ENCODE data around the gene PMIS2.

PMIS2 gene

GRCh38 chr19:35556846-35557538, 29.0 kb upstream of the PMIS2 start:
- no peak for DNase-seq (ENCODE audit: low read depth)

GRCh38 chr19:35557539-35558399, 28.2 kb upstream of the PMIS2 start:
- DNase-seq (ENCODE audit: low read depth) = peak; percentile 34

DNA sequence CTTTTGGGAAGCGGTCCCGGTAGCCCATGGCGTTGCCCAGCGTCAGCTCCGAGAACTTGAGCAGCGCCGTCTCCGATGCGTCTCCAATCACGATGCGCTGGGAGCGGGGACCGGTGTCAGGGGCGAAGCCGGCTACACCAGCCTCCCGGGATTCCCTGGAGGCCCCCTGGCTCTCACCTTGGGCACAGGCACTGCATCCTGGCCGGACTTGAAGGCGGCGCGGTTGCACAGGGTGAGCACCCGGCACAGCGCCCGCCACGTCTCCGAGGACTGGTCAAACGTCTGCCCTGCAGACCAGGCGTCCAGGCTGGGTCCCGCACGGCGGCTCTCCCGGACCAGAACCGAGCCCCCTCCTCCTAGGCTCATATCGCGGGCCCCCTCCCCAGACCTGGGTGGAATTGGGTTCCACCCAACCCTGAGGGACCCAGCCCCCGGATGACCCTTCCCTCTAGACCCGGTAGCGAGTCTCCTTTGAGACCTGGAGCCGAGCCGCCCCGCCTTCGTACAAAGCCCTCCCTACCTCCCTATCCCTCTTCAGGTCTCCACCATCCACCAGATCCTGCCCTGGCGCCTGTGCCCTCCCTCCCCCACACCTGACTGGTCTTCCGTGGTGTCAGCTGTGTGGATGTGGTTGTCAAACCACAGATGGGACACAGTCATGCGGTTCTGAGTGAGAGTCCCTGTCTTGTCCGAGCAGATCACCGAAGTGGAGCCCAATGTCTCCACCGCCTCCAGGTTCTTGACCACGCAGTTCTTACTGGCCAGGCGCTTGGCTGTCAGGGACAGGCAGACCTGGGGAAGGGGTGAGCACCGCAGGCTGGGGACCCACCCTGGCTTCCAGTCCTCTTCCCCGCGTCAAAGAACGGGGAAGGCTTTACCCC, 27.3 kb upstream of the PMIS2 start:
- no peak for DNase-seq (ENCODE audit: low read depth)

- DNase-seq (ENCODE audit: low read depth) = no peak
These were observed 26.7 kb upstream of the PMIS2 start for GRCh38 chr19:35559281-35559659.

- no peak for DNase-seq (ENCODE audit: low read depth)
These were observed 26.2 kb upstream of the PMIS2 start for GRCh38 chr19:35559781-35560180.

DNA sequence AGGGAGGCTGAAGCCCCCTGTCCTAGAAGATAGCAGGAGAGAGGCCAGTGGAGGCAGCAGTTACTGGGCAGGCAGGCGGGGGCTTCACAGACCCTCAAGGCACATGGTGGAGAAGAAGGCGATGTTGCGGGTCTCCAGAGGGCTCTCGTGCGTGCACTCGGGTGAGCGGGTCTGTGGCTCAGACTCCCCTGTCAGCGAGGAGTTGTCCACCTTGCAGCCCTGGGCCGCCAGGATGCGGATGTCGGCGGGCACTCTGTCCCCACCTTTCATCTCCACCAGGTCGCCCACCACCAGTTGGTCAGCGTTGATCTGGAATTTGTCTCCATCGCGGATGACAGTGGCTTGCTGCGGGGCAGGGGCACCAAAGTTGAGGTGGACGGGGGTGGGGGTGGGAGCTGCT, 25.7 kb upstream of the PMIS2 start:
- no peak for DNase-seq (ENCODE audit: low read depth)

GRCh38 chr19:35560677-35561076, 25.3 kb upstream of the PMIS2 start:
- no peak for DNase-seq (ENCODE audit: low read depth)

GRCh38 chr19:35561436-35561835, 24.5 kb upstream of the PMIS2 start:
- DNase-seq (ENCODE audit: low read depth) = no peak

- DNase-seq (ENCODE audit: low read depth) = no peak
These were observed 23.6 kb upstream of the PMIS2 start for GRCh38 chr19:35562336-35562735.

GRCh38 chr19:35562776-35563175, 23.2 kb upstream of the PMIS2 start:
- DNase-seq (ENCODE audit: low read depth) = no peak

DNA sequence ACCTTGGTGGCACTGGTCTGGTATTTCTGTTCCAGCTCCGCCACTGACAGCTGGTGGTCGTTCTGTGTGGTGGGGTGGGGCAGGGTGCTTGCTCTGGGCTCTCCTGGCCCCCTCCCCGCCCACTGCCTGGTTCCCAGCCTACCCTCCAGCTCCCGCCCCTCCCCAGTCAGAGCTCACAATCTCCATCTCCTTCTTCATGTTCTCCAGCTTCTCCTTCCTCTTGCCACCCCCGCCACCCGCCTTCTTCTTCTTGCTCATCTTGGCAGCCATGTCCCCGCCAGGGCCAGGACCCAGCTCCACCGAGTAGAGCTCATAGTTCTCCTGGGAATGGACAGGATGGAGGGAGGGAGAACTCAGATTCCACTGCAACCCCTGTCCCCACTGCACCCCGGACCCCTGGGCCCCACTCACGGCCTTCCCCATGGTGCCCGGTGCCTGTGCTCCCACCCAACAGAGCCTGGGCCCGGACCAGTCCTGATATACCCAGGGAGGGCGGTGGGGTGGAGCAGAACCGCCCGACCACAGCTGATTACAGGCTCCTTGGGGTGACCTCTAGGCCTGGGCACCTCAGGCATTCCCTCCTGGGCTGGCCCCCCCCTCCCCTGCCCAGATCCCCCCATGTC, 22.7 kb upstream of the PMIS2 start, which contains the start of gene ATP4A:
Gene ATP4A (minus strand): TSS at position 452 of the 623 bp plus-strand sequence. CDS start 29 bp downstream, at position 423.
- no peak for DNase-seq (ENCODE audit: low read depth)

- no peak for DNase-seq (ENCODE audit: low read depth)
These were observed 20.7 kb upstream of the PMIS2 start for GRCh38 chr19:35565016-35565856.

DNA sequence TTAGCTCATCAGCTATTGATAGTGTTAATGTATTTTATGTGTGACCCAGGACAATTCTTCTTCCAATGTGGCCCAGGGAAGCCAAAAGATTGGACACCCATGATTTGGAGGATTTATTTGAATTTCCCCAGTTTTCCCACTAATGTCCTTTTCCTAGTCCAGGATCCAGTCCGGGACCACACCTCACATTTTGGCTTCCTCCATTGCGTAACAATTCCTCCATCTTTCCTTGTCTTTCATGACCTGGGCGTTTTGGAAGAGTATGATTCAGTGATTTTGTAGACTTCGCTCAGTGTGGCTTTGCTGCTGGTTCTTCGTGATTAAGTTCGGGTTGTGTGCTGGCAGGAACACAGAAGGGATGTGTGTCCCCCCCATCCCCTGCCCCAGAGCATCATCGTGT, 19.2 kb upstream of the PMIS2 start:
- no peak for DNase-seq (ENCODE audit: low read depth)

- DNase-seq (ENCODE audit: low read depth) = no peak
These were observed 16.6 kb upstream of the PMIS2 start for GRCh38 chr19:35569281-35569781.

GRCh38 chr19:35571406-35571965, 14.5 kb upstream of the PMIS2 start:
- DNase-seq (ENCODE audit: low read depth) = no peak

DNA sequence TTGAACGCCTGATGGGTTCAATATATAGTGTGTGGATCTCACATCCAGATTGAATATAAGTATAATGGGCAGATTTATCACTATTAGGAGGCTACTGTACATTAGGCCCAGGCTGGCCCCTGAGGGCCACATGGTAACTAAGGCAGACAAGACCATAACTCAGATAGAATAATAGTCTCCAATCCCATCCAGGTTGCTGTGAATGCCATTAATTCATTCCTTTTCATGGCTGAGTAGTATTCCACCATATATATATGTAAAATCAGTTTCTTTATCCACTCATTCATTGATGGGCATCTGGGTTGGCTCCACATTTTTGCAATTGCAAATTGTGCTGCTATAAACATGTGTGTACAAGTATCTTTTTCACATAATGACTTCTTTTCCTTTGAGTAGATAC, 8.1 kb upstream of the PMIS2 start:
- no peak for DNase-seq (ENCODE audit: low read depth)

DNA sequence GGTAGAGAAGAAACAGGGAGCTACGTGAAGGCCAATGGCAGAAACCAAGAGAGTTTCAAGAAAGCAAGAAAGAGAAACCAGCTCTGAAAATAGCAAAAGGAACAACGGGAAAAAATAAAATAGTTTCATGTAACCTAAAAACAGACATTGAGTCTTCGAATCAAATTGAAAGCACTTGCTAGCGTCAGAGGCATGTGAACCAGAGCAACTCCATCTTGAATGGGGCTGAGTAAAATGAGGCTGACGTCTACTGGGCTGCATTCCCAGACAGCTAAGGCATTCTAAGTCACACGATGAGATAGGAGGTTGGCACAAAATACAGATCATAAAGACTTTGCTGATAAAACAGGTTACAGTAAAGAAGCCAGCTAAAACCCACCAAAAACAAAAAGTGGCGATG, 7.3 kb upstream of the PMIS2 start:
- DNase-seq (ENCODE audit: low read depth) = no peak

- no peak for DNase-seq (ENCODE audit: low read depth)
These were observed 3.2 kb upstream of the PMIS2 start for GRCh38 chr19:35582760-35583159.

DNA sequence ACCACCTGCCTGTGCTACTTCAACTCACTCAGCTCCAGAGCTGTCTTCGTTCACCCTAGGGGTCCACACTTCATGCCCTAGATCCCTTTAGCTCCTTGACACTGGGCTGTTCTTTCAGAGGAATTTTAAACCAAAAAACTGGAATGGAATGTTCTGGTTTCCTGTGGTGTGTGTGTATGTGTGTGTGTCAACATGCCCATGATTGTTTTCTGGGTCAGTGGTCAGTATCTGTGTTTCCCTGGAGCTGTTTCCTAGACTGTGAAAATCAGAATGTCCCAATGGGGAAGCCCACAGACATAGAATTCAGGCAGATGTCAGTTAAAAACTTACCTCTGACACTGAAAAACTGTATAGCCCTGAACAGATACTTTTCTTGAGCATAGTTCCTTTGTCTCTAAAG, 1.3 kb downstream of the PMIS2 start:
- no peak for DNase-seq (ENCODE audit: low read depth)

GRCh38 chr19:35590875-35591274, 4.9 kb downstream of the PMIS2 start:
- no peak for DNase-seq (ENCODE audit: low read depth)

DNA sequence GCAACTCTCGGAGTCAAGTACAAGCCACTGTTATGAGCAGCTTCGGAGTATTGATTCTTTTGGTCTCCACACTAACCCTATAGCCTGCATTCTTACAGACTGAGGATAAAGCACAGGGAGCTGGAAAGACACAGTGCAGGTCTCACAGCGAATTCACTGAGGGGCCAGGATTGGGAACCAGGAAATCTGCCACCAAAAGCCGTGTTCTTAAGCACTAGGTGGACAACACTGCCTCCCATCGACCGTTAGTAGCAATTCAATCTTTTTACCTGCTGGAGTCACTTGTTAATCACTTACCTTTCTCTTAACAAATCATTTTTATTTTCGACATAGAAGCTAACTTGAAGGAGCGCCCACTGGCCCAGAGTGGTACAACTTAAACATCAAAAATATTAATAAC, 6.3 kb downstream of the PMIS2 start:
- DNase-seq (ENCODE audit: low read depth) = no peak
